Measurements from ENCODE around the gene ELOVL1. TPM values are rescaled to one million over a fixed set of nuclear protein-coding genes. Genes with fewer than 3 reads are reported as not detected.

Gene ELOVL1
- total RNA-seq, 1 experiment from 2014 or later = 99.9 TPM

- no peak for DNase-seq (ENCODE audit: unreplicated experiment)
- TF ChIP-seq CTCF (IDR thresholded peaks at IDR 0.05; ENCODE audit: unreplicated experiment) = no peak
- H3K4me1 Mint-ChIP-seq (ENCODE audit: insufficient read depth, unreplicated experiment) = peaks cover 52% of the 10 kb centered on the region
- H3K9me3 Mint-ChIP-seq (ENCODE audit: unreplicated experiment) = no peaks in the 10 kb centered on the region
- H3K4me3 Mint-ChIP-seq (ENCODE audit: unreplicated experiment) = no peak overlapping the region
- peaks cover 37% of the 10 kb centered on the region for H3K36me3 Mint-ChIP-seq (ENCODE audit: insufficient read depth, unreplicated experiment)
- ChIA-PET POLR2A (no interaction called here), CTCF (interaction anchor here (0.5 to 0.7 kb wide), 2 partner anchors 36 to 57 kb away, joined by 3 to 4 read pairs; no protein-coding TSS in a partner anchor)
- no peaks in the 10 kb centered on the region for H3K27me3 Mint-ChIP-seq (ENCODE audit: insufficient read depth, unreplicated experiment)
- intact Hi-C loops (cut with micrococcal nuclease) = no loop called here
- BruUV-seq (replicated peaks) = no TSS peak
- H3K27ac Mint-ChIP-seq (ENCODE audit: low read depth, unreplicated experiment) = no peak overlapping the region
These were observed 4.4 kb downstream of the ELOVL1 start for GRCh38 chr1:43363283-43363934.

- intact Hi-C loops (cut with micrococcal nuclease) = no loop called here
- TF ChIP-seq CTCF (IDR thresholded peaks at IDR 0.05; ENCODE audit: unreplicated experiment) = no peak
- peak overlapping the region; percentile 84 for H3K4me3 Mint-ChIP-seq (ENCODE audit: unreplicated experiment)
- no peaks in the 10 kb centered on the region for H3K27me3 Mint-ChIP-seq (ENCODE audit: insufficient read depth, unreplicated experiment)
- H3K27ac Mint-ChIP-seq (ENCODE audit: low read depth, unreplicated experiment) = no peak overlapping the region
- peaks cover 41% of the 10 kb centered on the region for H3K4me1 Mint-ChIP-seq (ENCODE audit: insufficient read depth, unreplicated experiment)
- no peaks in the 10 kb centered on the region for H3K9me3 Mint-ChIP-seq (ENCODE audit: unreplicated experiment)
- H3K36me3 Mint-ChIP-seq (ENCODE audit: insufficient read depth, unreplicated experiment) = peaks cover 30% of the 10 kb centered on the region
- POLR2A ChIA-PET = interaction anchor here (0.7 to 1.1 kb wide), 2 partner anchors 94 to 129 kb away, joined by 3 to 4 read pairs; no protein-coding TSS in a partner anchor
- BruUV-seq (replicated peaks) = no TSS peak
- CTCF ChIA-PET = interaction anchor here (0.8 kb wide), 1 partner anchor 78 kb away, joined by 3 read pairs; no protein-coding TSS in a partner anchor
- no peak for DNase-seq (ENCODE audit: unreplicated experiment)
These were observed 7.2 kb downstream of the ELOVL1 start for GRCh38 chr1:43360616-43361015.

GRCh38 chr1:43359696-43360095 is 8.1 kb downstream of the ELOVL1 start:
- BruUV-seq (replicated peaks) = no TSS peak
- TF ChIP-seq CTCF (IDR thresholded peaks at IDR 0.05; ENCODE audit: unreplicated experiment) = no peak
- Mint-ChIP-seq H3K4me3 (ENCODE audit: unreplicated experiment) (peak overlapping the region; percentile 84), H3K4me1 (ENCODE audit: insufficient read depth, unreplicated experiment) (peaks cover 34% of the 10 kb centered on the region), H3K36me3 (ENCODE audit: insufficient read depth, unreplicated experiment) (peaks cover 30% of the 10 kb centered on the region), H3K27me3 (ENCODE audit: insufficient read depth, unreplicated experiment) (no peaks in the 10 kb centered on the region), H3K9me3 (ENCODE audit: unreplicated experiment) (no peaks in the 10 kb centered on the region), H3K27ac (ENCODE audit: low read depth, unreplicated experiment) (no peak overlapping the region)
- POLR2A ChIA-PET = interaction anchor here (0.7 to 2.7 kb wide), 3 partner anchors 30 to 153 kb away, joined by 4 to 34 read pairs (median 7); partner anchors contain the start of genes MED8 and SZT2
- CTCF ChIA-PET = interaction anchor here (0.8 to 2.3 kb wide), 2 partner anchors 9 to 78 kb away, joined by 3 to 8 read pairs; no protein-coding TSS in a partner anchor
- intact Hi-C loops (cut with micrococcal nuclease) = no loop called here
- peak; percentile 10 for DNase-seq (ENCODE audit: unreplicated experiment)

All from MCF 10A (cell line).